Measurements from ENCODE around the gene LTBP1. TPM values are rescaled to one million over a fixed set of nuclear protein-coding genes. Genes with fewer than 3 reads are reported as not detected.

Gene LTBP1
- total RNA-seq, 2 donors from 2014 or later, result 2.2 to 33.8 TPM

DNA sequence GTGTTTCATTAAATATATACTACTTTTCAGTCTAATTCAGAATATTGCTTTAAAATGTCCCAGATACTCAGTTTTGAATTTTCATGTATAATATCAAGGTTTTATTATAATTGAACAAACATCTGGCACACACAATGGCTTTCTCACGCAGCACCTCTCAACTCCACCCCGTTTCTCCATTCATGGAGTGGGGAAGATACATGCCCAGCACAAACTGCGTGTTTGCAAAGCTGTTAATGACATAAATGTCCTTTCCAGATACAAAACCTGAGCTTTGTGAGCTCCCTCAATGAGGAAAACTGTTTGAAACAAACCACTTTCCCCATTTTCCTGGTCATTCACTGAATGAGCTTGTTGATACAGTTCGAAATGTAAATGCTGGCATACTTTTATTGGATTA is 379.3 kb downstream of the LTBP1 start:
- no peak overlapping the region for H3K4me3 Mint-ChIP-seq
- no peak for DNase-seq
- H3K27me3 Mint-ChIP-seq, result peaks cover 7% of the 10 kb centered on the region
- H3K27ac Mint-ChIP-seq, result no peak overlapping the region
- H3K36me3 Mint-ChIP-seq (ENCODE audit: low read depth), result peaks cover 4% of the 10 kb centered on the region
- ATAC-seq, result no peak
- peaks cover 18% of the 10 kb centered on the region for H3K4me1 Mint-ChIP-seq
- no peaks in the 10 kb centered on the region for H3K9me3 ChIP-seq (ENCODE audit: control insufficient read depth, low read length, poor library complexity, severe bottlenecking)

DNA sequence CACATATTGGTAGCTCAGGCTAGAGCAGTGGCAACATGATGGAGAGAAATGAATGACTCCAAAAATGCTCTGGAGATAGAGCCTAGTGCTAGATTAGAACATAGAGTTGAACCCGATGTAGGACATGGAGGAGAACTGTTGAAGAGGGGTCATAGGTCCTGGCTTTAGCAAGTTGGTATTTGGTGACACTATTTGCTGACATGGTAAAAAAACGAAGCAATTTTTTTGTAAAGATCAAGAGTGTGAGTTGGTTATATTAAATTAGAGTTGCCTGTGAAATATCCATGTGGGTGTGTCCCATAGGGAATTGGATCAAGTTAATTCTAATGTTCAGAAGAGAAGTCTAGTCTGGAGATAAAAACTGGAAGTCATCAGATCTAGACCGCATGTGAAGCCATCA is 386.7 kb downstream of the LTBP1 start:
- no peak for DNase-seq
- no peak overlapping the region for H3K27ac Mint-ChIP-seq
- ATAC-seq, result no peak
- H3K36me3 Mint-ChIP-seq (ENCODE audit: low read depth), result no peaks in the 10 kb centered on the region
- H3K9me3 ChIP-seq (ENCODE audit: control insufficient read depth, low read length, poor library complexity, severe bottlenecking), result no peaks in the 10 kb centered on the region
- H3K4me3 Mint-ChIP-seq, result no peak overlapping the region
- H3K27me3 Mint-ChIP-seq, result peaks cover 5% of the 10 kb centered on the region
- no peaks in the 10 kb centered on the region for H3K4me1 Mint-ChIP-seq

DNA sequence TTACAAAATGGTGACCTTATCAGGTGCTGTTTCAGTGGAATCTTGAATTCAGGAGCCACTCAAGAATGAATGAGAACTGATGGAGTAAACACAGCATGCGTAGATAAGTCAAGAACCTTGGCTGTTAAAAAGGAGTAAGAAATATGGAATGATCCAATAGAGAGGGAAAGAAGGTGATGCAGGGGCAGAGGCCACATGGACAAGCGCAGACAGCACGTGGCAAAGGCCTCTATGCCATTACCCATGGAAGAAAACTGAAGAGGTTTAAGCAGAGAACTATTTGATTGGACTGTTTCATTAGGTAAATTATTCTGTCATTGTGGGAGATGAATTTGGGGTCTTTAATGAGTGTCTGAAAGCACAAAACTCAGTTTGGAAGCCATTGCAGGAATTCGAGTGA is 387.3 kb downstream of the LTBP1 start:
- no peak for DNase-seq
- Mint-ChIP-seq H3K4me1 (no peaks in the 10 kb centered on the region), H3K27me3 (peaks cover 5% of the 10 kb centered on the region), H3K36me3 (ENCODE audit: low read depth) (no peaks in the 10 kb centered on the region), H3K27ac (no peak overlapping the region), H3K4me3 (no peak overlapping the region)
- no peaks in the 10 kb centered on the region for H3K9me3 ChIP-seq (ENCODE audit: control insufficient read depth, low read length, poor library complexity, severe bottlenecking)
- no peak for ATAC-seq

DNA sequence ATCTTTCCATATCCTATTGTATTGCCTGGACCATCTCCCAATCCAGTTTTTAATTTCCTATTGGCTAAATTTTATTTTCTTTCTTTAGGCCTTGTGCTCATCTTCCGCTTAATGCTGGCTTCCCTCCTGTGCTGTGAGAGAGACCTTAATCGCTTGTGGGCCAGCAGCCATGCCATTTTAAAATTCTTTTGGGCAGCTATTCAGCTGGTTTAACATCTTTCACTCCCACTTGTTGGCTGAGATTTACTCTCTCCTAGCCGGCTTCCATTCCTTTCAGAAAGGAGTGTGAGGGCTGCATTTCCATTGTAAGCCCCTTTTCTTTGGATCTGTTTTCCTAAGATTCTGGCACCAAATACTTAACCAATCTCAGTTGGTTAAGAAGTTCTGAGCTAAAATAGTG is 388.8 kb downstream of the LTBP1 start:
- Mint-ChIP-seq H3K27ac (no peak overlapping the region), H3K4me1 (no peaks in the 10 kb centered on the region), H3K36me3 (ENCODE audit: low read depth) (no peaks in the 10 kb centered on the region), H3K27me3 (peaks cover 15% of the 10 kb centered on the region), H3K4me3 (no peak overlapping the region)
- no peak for DNase-seq
- H3K9me3 ChIP-seq (ENCODE audit: control insufficient read depth, low read length, poor library complexity, severe bottlenecking), result no peaks in the 10 kb centered on the region
- no peak for ATAC-seq

DNA sequence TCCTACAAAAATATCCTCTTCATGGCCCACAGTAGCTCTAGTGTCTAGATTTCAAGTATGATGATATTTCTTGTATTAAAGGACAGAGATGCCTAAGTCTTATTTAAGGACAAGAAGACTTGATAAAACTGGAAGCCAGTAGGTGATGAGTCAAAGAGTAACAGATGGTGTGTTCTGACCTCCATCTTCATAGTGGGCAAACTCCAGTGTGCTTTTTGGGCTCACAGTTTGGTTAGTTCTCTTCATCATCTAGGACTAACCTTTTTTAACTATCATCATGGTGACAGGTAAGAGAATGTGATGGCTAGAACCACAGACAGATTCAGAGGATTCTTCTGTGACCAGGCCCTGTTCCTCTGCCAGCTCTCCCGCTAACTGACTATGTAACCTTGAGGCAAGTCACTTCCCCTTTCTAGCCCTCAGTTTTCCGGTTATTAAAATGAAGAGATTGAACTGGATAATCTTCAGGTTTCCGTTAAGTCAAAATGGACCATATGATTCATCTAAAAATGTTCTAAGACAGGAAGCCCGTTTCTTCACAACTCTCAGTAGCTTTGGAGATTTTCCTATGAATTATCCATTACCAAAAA is 389.4 kb downstream of the LTBP1 start:
- no peak overlapping the region for H3K4me3 Mint-ChIP-seq
- H3K4me1 Mint-ChIP-seq, result peaks cover 4% of the 10 kb centered on the region
- ATAC-seq (no peak), DNase-seq (no peak)
- H3K36me3 Mint-ChIP-seq (ENCODE audit: low read depth), result peaks cover 3% of the 10 kb centered on the region
- no peaks in the 10 kb centered on the region for H3K9me3 ChIP-seq (ENCODE audit: control insufficient read depth, low read length, poor library complexity, severe bottlenecking)
- no peak overlapping the region for H3K27ac Mint-ChIP-seq
- peaks cover 20% of the 10 kb centered on the region for H3K27me3 Mint-ChIP-seq

DNA sequence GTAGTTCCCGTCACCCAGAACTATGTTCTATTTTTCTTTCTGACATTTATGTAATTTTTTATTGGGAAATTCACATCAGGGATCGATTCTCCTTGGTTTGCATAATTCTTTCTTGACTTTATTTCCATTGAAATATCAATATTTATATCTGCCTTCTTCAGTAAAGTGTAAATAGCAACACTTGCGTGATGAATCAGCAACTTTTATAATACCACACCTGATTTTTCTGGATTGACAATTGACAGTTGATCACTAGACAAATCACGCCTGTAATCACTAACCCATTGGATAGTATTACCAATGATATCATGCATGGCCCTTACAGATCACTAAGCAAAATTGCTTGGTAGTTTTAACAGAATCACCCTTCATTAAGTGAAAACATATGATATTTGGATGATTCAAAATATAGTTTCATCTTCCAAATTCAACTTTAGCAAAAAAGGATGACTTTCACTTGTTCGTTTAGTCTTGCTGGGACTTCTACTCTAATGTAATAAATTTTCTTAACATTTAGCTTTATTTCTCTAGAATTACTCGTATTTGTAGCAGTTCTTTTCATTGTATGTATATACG is 390.7 kb downstream of the LTBP1 start:
- Mint-ChIP-seq H3K36me3 (ENCODE audit: low read depth) (peaks cover 3% of the 10 kb centered on the region), H3K4me3 (no peak overlapping the region), H3K27ac (no peak overlapping the region), H3K27me3 (peaks cover 21% of the 10 kb centered on the region), H3K4me1 (peaks cover 4% of the 10 kb centered on the region)
- no peaks in the 10 kb centered on the region for H3K9me3 ChIP-seq (ENCODE audit: control insufficient read depth, low read length, poor library complexity, severe bottlenecking)
- DNase-seq (no peak), ATAC-seq (no peak)

DNA sequence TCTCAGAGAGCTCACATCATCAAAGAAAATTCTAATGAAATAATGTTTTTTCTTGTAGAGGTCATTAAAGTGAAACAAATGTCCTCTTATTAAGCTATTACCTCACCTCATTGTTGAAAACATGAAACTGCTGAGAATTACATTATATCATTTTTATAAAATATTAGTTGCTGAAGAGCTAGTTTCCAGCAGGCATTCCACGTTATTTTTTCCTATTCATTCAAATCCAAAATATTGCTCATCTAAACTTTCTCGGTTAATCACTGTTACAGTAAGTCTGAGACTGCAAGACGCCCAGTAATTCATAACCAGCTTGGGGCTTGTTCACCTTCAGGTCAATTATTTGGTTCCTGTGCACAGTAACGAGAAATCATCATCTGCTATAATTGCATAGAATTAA is 391.2 kb downstream of the LTBP1 start:
- no peak overlapping the region for H3K4me3 Mint-ChIP-seq

DNA sequence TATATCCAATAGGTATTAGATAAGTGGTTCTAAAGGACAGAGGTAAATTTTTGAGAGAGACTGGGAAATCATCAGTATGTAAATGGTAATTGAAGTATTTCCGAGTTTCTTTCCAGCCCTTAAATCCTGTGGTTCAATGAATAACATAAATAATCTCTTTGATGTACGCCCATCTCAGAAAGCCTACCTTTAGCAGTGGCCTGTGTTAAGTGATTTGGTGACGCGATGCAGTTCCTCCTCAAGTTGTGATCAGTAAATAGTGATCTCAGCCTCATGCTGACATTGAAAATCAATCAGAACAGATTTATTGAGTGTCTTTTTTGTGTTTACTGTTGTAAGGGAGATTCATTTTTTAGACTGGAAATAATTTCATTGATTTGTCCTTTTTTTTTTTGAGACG is 392.5 kb downstream of the LTBP1 start:
- peaks cover 3% of the 10 kb centered on the region for H3K36me3 Mint-ChIP-seq (ENCODE audit: low read depth)
- H3K9me3 ChIP-seq (ENCODE audit: control insufficient read depth, low read length, poor library complexity, severe bottlenecking), result no peaks in the 10 kb centered on the region
- DNase-seq (no peak), ATAC-seq (no peak)
- H3K4me1 Mint-ChIP-seq, result peaks cover 6% of the 10 kb centered on the region
- no peak overlapping the region for H3K27ac Mint-ChIP-seq
- H3K4me3 Mint-ChIP-seq, result no peak overlapping the region
- H3K27me3 Mint-ChIP-seq, result peaks cover 16% of the 10 kb centered on the region

More for the DNA sequence above, 391.2 kb downstream of the LTBP1 start:
- Mint-ChIP-seq H3K36me3 (ENCODE audit: low read depth) (peaks cover 3% of the 10 kb centered on the region), H3K27ac (no peak overlapping the region), H3K27me3 (peaks cover 16% of the 10 kb centered on the region), H3K4me1 (peaks cover 4% of the 10 kb centered on the region)
- DNase-seq (no peak), ATAC-seq (no peak)
- H3K9me3 ChIP-seq (ENCODE audit: control insufficient read depth, low read length, poor library complexity, severe bottlenecking), result no peaks in the 10 kb centered on the region

DNA sequence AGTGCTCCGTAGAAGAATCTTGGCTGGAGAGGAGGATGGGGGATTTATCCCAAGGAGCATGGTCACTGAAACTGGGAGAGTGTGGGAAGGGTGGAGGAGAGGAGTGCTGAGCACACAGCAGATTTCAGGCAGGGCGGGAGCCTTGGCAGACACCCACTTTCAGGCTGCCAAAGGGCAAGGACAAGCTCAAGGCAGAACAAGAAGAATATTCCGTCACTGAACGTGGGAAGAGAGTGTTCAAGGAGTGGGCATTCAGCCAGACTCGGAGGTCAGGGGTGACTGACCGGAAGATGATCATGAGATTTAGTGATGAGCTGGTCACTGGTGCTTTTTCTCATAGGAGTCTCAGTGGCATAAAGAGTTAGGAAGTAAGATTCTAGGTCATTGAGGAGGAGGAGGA is 393.5 kb downstream of the LTBP1 start:
- H3K27ac Mint-ChIP-seq, result no peak overlapping the region
- peaks cover 16% of the 10 kb centered on the region for H3K27me3 Mint-ChIP-seq
- no peak overlapping the region for H3K4me3 Mint-ChIP-seq
- H3K4me1 Mint-ChIP-seq, result peaks cover 13% of the 10 kb centered on the region
- H3K36me3 Mint-ChIP-seq (ENCODE audit: low read depth), result peaks cover 3% of the 10 kb centered on the region
- DNase-seq (no peak), ATAC-seq (no peak)
- no peaks in the 10 kb centered on the region for H3K9me3 ChIP-seq (ENCODE audit: control insufficient read depth, low read length, poor library complexity, severe bottlenecking)

DNA sequence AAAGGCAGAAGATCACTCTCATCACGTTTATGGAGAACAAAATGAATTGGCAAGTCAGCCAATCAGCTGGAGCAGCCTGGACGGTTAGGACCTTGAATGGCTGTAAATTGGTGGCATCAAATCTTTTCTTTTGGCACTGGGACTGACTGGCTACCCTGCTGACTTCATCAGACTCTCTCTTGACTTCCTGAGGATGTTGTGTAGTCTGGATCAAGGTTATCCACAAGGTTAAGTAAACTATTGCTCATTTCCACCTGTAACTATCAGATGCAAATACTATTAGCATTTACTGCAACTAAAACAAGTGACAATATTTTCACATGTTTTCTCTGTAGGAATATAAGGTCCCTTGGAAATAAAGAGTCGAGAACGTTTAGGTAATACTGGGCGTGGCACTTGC is 395.4 kb downstream of the LTBP1 start:
- no peaks in the 10 kb centered on the region for H3K9me3 ChIP-seq (ENCODE audit: control insufficient read depth, low read length, poor library complexity, severe bottlenecking)
- Mint-ChIP-seq H3K4me3 (no peak overlapping the region), H3K27me3 (peaks cover 16% of the 10 kb centered on the region), H3K27ac (no peak overlapping the region), H3K4me1 (peaks cover 13% of the 10 kb centered on the region), H3K36me3 (ENCODE audit: low read depth) (peaks cover 3% of the 10 kb centered on the region)
- DNase-seq (no peak), ATAC-seq (no peak)

DNA sequence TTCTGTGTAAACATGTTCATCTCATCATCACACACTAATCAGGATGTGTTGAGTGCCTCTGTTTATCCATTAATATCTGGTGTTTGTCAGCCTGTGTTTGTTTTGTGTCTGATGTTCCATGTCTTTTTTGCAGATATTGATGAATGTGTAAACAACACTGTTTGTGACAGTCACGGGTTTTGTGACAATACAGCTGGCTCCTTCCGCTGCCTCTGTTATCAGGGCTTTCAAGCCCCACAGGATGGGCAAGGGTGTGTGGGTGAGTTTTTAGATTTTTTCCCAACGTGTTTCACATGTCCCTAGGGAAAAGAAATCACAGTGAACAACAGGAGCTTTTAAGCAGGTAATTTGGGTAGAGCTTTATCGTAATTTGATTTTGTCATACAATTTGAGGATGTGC is 396.0 kb downstream of the LTBP1 start:
- H3K27ac Mint-ChIP-seq, result no peak overlapping the region
- DNase-seq, result no peak

DNA sequence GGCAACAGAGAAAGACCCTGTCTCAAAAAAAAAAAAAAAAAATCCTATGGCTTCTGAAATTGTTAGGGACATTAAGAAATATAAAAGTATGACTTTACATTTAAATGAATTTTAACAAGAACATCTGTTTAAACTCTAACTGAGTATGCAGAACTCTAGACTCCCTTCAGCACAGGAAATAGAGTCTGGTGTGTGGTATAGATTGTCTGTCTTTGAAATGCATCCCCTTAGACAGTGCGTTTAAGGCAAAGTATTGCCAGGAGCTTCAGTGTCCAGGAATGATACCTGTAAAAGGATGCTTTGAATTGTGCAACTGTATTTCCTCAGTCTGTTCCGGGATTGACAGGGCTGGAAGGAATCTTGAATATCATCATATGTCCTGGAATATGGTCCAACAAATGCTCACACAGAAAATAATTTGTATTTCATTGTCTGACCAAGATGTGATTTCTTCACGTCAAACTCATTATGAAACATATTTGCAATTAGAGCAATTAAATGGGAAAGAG is 396.7 kb downstream of the LTBP1 start:
- peaks cover 16% of the 10 kb centered on the region for H3K27me3 Mint-ChIP-seq
- ATAC-seq (no peak), DNase-seq (no peak)
- no peak overlapping the region for H3K4me3 Mint-ChIP-seq
- no peak overlapping the region for H3K27ac Mint-ChIP-seq
- H3K4me1 Mint-ChIP-seq, result peaks cover 13% of the 10 kb centered on the region
- no peaks in the 10 kb centered on the region for H3K9me3 ChIP-seq (ENCODE audit: control insufficient read depth, low read length, poor library complexity, severe bottlenecking)
- peaks cover 3% of the 10 kb centered on the region for H3K36me3 Mint-ChIP-seq (ENCODE audit: low read depth)

More for the DNA sequence above, 396.0 kb downstream of the LTBP1 start:
- Mint-ChIP-seq H3K36me3 (ENCODE audit: low read depth) (peaks cover 3% of the 10 kb centered on the region), H3K27me3 (peaks cover 16% of the 10 kb centered on the region), H3K4me3 (no peak overlapping the region), H3K4me1 (peaks cover 13% of the 10 kb centered on the region)
- no peaks in the 10 kb centered on the region for H3K9me3 ChIP-seq (ENCODE audit: control insufficient read depth, low read length, poor library complexity, severe bottlenecking)
- ATAC-seq, result no peak

DNA sequence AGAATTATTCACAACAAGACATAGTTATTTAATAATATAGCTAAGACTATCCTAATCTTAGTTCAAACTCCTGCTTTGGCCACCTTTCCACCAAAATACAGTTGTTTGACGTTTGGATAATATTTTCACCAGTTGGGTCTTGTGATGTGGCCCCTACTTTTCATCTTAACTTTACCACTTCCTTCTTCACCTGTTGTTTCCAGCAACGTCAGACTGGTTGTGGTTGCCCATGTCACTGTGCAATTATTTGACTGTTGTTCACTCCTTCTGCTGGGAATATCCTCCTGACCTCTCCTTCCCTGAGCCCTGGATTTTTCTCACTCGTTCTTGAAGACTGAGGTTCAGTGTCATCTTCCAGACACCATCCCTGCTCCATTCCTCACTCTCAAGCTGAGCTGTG is 397.5 kb downstream of the LTBP1 start:
- DNase-seq, result no peak
- Mint-ChIP-seq H3K4me3 (no peak overlapping the region), H3K27ac (no peak overlapping the region), H3K36me3 (ENCODE audit: low read depth) (peaks cover 3% of the 10 kb centered on the region), H3K4me1 (peaks cover 13% of the 10 kb centered on the region), H3K27me3 (peaks cover 16% of the 10 kb centered on the region)
- no peaks in the 10 kb centered on the region for H3K9me3 ChIP-seq (ENCODE audit: control insufficient read depth, low read length, poor library complexity, severe bottlenecking)
- ATAC-seq, result peak; percentile 54

DNA sequence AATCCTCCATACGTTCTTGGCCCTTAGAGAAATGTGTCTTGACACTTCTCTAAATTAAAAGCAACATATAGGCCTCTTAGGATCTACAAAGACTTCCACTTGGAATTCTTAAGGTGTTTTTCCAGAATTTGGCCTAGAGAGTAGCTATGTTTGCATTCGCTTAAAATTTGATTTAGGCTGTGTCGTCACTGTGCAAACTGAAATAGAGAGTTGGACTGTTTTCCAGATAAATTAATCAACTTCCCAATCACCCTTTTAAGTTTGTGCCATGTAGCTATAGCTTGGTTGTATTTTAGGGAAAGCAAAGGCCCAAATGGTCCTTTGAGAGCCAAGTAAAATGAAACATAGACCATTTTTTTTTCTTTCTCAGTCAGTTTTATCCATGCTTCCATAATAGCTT is 401.1 kb downstream of the LTBP1 start:
- Mint-ChIP-seq H3K27me3 (no peaks in the 10 kb centered on the region), H3K27ac (no peak overlapping the region), H3K4me3 (no peak overlapping the region), H3K4me1 (peaks cover 10% of the 10 kb centered on the region), H3K36me3 (ENCODE audit: low read depth) (no peaks in the 10 kb centered on the region)
- DNase-seq (no peak), ATAC-seq (no peak)
- no peaks in the 10 kb centered on the region for H3K9me3 ChIP-seq (ENCODE audit: control insufficient read depth, low read length, poor library complexity, severe bottlenecking)
